HG02973 (cell line): Measurements from ENCODE around the gene TMEM200A.
A peak's percentile ranks its signal among the peaks of the same experiment; 100 is the strongest.

Experiments used
- ATAC-seq: cut with Tn5 transposase; IDR thresholded peaks from one replicate; pipeline ENCODE4 v1.9.1; 2021; ENCODE audit warnings: moderate library complexity; ENCODE audit not compliant: unreplicated experiment

Gene TMEM200A

GRCh38 chr6:130377371-130377770, 11.6 kb downstream of the TMEM200A start:
- ATAC-seq, result no peak

GRCh38 chr6:130377915-130378314, 12.1 kb downstream of the TMEM200A start:
- no peak for ATAC-seq

GRCh38 chr6:130379223-130379622, 13.4 kb downstream of the TMEM200A start:
- ATAC-seq, result no peak

- no peak for ATAC-seq
Measured at GRCh38 chr6:130381012-130381411, 15.2 kb downstream of the TMEM200A start.

- ATAC-seq, result no peak
Measured at GRCh38 chr6:130381459-130382380, 15.9 kb downstream of the TMEM200A start.

- no peak for ATAC-seq
Measured at GRCh38 chr6:130382872-130383490, 17.2 kb downstream of the TMEM200A start.

- ATAC-seq, result no peak
Measured at GRCh38 chr6:130385064-130385695, 19.4 kb downstream of the TMEM200A start.

GRCh38 chr6:130389142-130389541, 23.3 kb downstream of the TMEM200A start:
- ATAC-seq, result no peak

- ATAC-seq, result no peak
Measured at GRCh38 chr6:130390890-130391289, 25.1 kb downstream of the TMEM200A start.

GRCh38 chr6:130393306-130393705, 27.5 kb downstream of the TMEM200A start:
- no peak for ATAC-seq

- ATAC-seq, result no peak
Measured at GRCh38 chr6:130394246-130394645, 28.4 kb downstream of the TMEM200A start.

GRCh38 chr6:130395164-130395563, 29.3 kb downstream of the TMEM200A start:
- ATAC-seq, result no peak

GRCh38 chr6:130396722-130397121, 30.9 kb downstream of the TMEM200A start:
- peak; percentile 61 for ATAC-seq

- no peak for ATAC-seq
Measured at GRCh38 chr6:130405549-130405948, 39.7 kb downstream of the TMEM200A start.

- no peak for ATAC-seq
Measured at GRCh38 chr6:130407032-130407431, 41.2 kb downstream of the TMEM200A start.

GRCh38 chr6:130409418-130410100, 43.7 kb downstream of the TMEM200A start:
- ATAC-seq, result no peak

- no peak for ATAC-seq
Measured at GRCh38 chr6:130411481-130411880, 45.7 kb downstream of the TMEM200A start.

GRCh38 chr6:130412556-130413290, 46.9 kb downstream of the TMEM200A start:
- no peak for ATAC-seq

GRCh38 chr6:130417951-130418350, 52.1 kb downstream of the TMEM200A start:
- no peak for ATAC-seq

- ATAC-seq, result no peak
Measured at GRCh38 chr6:130420911-130421310, 55.1 kb downstream of the TMEM200A start.
